KOPT-K1 (cell line): Measurements from ENCODE around the gene PLEKHM3.

Experiments
- H3K27ac ChIP-seq: fragments of 200-600 bp; sonication (generic); 2 replicates; pipeline ENCODE4 v1.5.1; 2016; ENCODE audit warnings: antibody characterized with exemption, mild to moderate bottlenecking, low read depth, low read length; ENCODE audit not compliant: poor library complexity, severe bottlenecking
- H3K36me3 ChIP-seq: fragments of 200-600 bp; sonication (generic); 2 replicates; pipeline ENCODE4 v1.5.1; 2017; ENCODE audit warnings: antibody characterized with exemption, mild to moderate bottlenecking, low read length, moderate library complexity; ENCODE audit not compliant: insufficient read depth
- H3K9me3 ChIP-seq: fragments of 200-600 bp; sonication (generic); 2 replicates; pipeline ENCODE4 v1.5.1; 2017; ENCODE audit warnings: antibody characterized with exemption, low read length, mild to moderate bottlenecking; ENCODE audit not compliant: insufficient read depth, poor library complexity, severe bottlenecking

PLEKHM3 gene

DNA sequence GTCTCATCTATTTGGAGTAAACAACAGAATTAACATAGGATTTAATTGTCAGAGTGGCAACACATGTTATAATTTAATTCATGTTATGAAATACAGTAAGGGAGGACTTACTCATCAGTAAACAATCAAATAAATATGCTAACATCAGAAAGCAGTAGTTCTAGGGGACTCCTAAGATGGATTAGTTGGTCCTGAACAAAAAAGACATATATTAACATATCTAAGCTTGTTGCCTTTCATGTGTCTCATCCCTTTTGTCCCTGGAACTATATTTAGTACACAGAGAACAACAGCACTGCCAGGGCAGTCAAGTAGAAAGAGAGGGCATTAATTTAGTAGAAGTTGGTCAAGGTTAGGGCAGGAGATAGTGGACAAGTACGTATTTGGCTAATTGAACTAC lies 137.8 kb downstream of the PLEKHM3 start:
- Histone ChIP-seq H3K36me3 (no peaks in the 10 kb centered on the region), H3K27ac (no peak overlapping the region), H3K9me3 (no peaks in the 10 kb centered on the region)

DNA sequence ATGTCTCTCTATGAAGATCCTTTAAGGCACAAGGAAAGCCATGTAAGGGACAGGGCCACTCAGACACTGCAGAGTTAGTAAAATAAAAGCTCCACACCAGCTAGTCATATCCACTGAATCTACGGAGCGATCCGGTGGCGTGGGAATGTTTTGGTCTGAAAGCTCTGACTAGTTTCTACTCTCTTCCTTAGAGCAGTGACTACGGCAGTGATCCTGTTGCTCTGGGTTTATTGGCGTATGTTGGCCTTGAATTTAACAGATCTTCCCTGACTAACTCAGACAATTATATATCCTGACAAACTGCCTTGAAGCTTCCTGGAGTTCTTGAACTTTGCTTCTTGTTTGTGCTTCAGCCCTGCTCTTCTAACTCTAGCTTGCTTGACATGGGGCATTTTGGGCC lies 140.3 kb downstream of the PLEKHM3 start:
- Histone ChIP-seq H3K36me3 (no peaks in the 10 kb centered on the region), H3K9me3 (no peaks in the 10 kb centered on the region), H3K27ac (no peak overlapping the region)

DNA sequence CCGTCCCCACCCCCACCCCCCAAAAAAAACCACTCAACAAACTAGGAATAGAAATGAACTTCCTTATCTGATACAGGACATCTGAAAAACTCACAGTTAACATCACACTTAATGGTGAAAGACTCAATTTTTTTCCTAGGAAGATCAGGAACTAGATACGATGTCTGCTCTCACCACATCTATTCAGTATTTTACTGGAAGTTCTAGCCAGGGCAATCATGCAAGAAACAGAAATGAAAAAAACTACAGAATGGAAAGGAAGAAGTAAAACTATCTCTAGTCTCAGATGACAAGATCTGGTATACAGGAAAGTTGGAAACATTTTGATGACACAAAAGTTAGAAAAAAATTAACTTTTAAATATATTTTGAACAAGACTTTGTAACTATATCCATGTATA lies 141.2 kb downstream of the PLEKHM3 start:
- Histone ChIP-seq H3K36me3 (no peaks in the 10 kb centered on the region), H3K27ac (no peak overlapping the region), H3K9me3 (no peaks in the 10 kb centered on the region)

DNA sequence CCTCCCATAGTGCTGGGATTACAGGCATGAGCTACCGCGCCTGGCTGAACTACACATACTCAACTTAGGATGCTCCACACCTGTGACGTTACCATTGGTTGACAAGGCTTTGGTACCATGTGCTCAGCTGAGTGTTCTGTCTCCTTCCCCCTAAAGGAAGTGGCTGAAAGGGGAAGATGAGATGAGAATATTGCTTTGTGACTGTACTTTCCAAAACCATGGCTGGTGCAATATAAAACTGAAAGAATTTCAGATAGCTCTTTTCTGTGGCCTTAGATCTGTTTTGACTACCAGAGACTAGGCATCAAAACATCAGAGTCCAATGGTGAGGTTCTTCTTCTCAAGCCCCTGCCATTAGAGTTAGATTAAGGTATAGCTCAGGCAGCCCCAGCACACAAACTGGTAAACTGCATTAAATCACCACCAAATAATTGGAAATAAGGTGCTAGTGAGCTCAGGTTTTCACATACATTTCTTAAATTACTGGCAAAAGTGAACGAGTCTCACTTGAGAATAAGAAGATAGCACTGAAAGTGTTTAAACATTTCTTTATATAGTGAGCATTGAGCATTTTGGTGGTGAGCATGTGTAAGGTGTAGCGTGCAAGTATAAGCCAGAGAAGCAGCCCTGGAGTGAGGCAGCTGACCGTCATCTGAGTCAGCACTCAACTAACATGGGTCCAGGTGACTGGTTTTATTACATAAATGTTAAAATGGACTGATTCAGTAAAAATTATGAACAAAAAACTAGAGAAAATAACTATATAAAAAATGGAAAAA lies 142.1 kb downstream of the PLEKHM3 start:
- Histone ChIP-seq H3K36me3 (no peaks in the 10 kb centered on the region), H3K9me3 (no peaks in the 10 kb centered on the region), H3K27ac (no peak overlapping the region)

DNA sequence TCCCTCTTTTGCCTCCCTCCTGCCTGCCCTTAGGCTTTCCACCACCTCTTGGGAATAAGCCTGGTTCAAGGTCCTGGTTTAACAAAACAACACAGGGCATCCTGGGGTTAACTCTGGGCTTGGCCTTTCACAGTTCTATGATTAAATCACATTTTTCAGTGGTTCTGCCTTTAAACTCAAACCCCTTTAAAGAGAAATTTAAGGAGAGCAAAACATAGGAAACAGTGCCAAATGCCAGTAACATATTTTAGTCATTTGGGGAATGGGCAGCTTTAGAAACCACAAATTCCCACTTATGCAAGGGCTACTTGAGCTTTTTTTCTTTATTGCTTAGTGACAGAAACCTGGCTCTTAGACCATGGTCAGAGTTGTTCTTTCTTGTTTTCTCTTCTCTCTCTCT lies 143.4 kb downstream of the PLEKHM3 start:
- H3K9me3 ChIP-seq: no peaks in the 10 kb centered on the region
- H3K27ac ChIP-seq: no peak overlapping the region
- H3K36me3 ChIP-seq: no peaks in the 10 kb centered on the region

DNA sequence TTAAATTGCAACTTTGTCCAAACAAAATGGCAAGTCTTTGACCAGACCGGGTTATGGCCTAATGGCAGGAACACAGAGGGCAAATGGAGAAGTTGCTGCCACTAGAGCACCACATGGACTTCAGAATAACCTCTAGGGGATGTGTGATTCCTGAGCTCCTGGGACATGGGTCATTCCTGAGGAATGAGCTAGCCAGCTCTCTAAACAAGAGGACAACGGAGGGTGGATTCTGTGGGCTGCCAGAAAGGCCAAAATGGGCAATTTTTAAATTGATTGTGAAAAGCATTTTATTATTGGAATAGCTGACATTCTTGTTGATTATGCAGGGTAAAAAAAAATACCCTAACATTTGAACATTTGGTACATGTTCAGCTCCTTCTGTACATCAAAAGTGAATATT lies 145.8 kb downstream of the PLEKHM3 start:
- H3K36me3 ChIP-seq: no peaks in the 10 kb centered on the region
- no peak overlapping the region for H3K27ac ChIP-seq
- H3K9me3 ChIP-seq: no peaks in the 10 kb centered on the region

DNA sequence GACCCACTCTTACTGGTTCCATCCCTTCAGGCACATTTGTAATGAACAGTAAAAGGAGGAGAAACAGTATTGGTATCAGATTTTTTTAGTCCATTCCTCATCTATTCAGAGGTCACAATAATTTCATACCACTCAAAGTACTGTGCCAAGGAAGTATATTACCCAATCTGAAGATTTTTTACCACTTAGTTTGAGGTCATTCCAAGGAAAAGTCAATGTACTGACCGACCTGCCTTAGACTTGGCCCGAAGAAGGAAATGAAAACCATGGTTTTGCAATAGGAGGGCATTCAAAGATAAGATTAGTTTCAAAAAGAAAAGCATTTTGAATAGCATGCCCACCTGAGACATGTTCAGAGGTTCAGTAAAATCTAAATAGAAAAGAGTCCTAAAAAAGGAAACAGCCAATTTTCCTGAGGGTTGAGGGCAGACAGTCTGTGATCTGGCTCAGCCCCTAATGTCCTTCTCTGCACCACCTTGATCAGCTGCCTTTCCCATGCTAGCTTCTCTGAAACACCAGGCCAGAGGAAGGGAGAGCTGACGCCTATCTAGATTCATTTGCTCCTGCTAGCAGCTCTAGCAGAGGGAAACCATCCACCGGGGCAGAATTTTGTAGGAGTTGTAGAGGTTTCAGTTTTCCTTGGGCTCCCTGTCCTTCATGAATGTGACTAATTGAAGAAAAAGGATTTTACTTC lies 148.3 kb downstream of the PLEKHM3 start:
- H3K9me3 ChIP-seq: no peaks in the 10 kb centered on the region
- H3K27ac ChIP-seq: no peak overlapping the region
- H3K36me3 ChIP-seq: no peaks in the 10 kb centered on the region

DNA sequence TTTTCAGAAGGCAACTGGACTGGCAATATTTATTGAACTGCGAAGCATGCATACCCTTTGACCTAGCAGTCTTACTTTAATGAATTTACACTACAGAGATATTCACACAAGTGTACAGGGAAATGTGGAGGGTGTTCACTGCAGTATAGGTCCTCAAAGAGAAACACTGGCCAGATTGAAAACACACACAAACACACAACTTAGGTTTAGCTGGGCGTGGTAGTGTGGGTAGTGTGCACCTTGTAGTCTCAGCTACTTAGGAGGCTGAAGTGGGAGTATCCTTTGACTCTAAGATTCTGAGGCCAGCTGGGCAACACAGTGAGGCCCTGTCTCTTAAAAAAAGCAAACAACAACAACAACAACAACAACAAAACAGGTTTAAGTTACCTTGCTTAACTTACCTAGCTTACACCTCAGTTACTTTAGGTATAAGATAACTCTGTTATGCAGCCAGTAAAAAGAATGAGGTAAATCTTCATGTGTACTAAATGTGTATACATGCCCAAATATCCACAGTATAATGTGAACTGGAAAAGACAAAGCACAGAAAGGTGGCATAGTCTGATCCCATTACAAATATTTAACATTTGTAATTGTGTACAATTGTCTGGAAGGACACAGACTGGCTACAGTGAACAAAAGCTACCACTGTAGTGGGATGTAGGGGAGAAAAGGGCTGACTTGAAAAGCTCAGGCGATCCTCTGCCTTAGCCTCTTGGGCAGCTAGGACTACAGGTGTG lies 149.7 kb downstream of the PLEKHM3 start:
- Histone ChIP-seq H3K36me3 (no peaks in the 10 kb centered on the region), H3K27ac (no peak overlapping the region), H3K9me3 (no peaks in the 10 kb centered on the region)

DNA sequence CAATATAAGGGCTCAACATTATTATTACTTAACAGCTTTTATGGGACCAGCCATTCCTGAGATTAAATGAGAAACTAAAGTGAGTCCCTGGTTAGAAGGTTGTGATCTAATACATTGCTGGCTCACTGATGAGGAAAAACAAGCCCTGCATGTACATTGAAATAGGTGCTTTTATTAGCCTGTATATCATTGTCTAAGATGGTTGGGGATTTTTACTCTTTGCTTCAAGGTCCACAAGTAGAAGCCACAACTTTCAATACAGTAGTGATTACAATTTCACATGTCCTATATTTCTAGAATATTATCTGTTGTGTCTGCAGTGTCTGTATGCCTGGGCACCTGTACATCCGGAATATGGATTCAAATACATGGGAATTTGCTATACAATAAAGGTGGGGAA lies 151.5 kb downstream of the PLEKHM3 start:
- Histone ChIP-seq H3K27ac (no peak overlapping the region), H3K9me3 (no peaks in the 10 kb centered on the region), H3K36me3 (no peaks in the 10 kb centered on the region)

DNA sequence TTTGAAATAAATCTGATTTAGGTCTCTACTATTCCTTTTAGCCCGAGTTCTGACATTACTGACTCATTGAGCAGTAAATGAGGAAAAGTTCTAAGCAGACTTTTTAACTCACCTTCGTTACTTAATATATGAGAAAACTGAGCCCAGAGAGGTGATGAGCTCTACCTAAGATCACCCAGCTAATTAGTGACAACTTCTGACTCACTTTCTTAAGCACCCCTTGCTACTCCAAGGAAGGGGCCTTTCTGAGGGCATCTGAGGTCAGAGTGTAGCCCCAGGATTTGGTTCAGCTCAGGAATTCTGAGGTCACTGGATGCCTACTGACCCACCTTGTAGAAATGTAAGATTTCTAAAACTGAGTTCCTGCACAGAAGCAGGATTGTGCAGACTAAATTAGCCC lies 153.4 kb downstream of the PLEKHM3 start:
- H3K36me3 ChIP-seq: no peaks in the 10 kb centered on the region
- H3K27ac ChIP-seq: no peak overlapping the region
- H3K9me3 ChIP-seq: no peaks in the 10 kb centered on the region

DNA sequence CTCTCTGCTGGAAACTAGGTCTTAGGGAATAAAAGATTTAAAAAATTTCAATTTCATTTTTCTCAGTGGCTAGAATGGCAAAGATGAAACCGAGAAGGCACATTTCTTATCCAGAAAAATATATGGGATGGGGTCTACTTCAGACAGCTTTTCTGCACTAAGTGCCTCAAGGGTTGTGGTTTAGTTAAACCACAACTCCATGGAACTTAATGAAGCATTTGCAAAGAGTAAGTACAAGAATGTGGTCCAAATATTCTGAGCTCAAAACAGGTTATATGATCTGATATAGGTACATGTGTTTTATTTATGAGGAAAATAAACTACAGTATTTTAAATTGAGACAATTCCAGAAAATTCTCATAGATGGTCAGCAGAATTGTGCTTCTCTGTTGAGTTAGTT lies 153.8 kb downstream of the PLEKHM3 start:
- no peaks in the 10 kb centered on the region for H3K36me3 ChIP-seq
- H3K27ac ChIP-seq: no peak overlapping the region
- H3K9me3 ChIP-seq: no peaks in the 10 kb centered on the region

DNA sequence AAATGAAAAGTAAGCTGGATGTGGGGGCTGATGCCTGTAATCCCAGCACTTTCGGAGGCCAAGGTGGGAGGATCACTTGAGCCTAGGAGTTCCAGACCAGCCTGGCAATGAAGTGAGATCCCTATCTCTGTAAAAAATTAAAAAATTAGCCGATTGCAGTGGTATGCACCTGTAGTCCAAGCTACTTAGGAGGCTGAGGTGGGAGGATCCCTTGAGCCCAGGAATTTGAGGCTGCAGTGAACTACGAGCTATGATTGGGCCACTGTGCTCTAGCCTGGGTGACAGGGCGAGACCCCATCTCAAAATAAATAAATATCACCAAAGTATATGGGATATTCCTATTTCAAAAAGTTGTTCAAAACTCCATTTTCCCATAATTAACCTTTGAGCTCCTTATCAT lies 154.5 kb downstream of the PLEKHM3 start:
- no peaks in the 10 kb centered on the region for H3K9me3 ChIP-seq
- no peaks in the 10 kb centered on the region for H3K36me3 ChIP-seq
- H3K27ac ChIP-seq: no peak overlapping the region

DNA sequence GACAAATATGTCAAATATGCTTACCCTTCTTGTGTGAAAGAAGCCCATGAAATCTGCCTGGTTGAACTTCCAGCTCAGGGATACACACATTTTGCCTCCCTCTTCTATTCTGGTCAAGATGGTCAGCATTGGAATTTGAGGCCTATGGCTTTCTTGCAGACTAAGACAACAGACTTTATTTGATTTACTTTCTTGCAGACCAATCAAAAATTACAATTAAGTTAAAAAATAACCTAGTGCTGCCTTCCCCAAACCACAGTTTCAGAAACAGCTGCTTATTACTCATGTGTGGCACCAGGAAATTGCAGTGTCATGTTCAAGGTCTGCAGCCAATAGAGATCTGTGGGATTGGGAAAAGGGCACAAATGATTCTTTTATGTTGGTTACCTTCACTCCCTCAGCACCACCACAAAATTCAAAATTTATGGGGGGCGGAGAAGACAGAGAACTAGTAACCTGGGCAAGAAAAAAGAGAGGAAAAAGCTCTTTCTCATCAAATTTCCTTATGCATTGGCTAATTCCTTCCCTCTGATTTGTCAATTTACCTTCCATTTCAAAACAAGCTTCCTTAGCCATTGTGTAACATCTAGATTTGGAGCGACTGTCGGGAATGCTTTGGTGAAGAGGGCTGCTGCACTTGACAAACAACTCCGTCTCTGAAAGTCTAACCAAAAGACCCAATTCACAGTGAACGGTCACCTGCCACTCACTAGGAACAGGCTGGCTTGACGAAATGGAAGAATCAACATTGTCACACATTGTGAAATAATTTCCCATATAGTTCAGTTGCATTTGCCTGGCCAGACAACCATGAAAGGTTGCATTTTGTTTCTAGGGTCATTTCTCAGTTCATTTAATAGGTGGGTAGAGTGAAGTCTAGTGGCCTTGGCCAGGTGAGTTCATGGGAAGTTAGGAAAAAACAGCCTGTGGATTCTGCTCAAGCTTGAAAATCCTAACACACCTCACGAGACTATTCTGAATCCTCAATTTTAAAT lies 155.2 kb downstream of the PLEKHM3 start:
- Histone ChIP-seq H3K27ac (no peak overlapping the region), H3K9me3 (no peaks in the 10 kb centered on the region), H3K36me3 (no peaks in the 10 kb centered on the region)

DNA sequence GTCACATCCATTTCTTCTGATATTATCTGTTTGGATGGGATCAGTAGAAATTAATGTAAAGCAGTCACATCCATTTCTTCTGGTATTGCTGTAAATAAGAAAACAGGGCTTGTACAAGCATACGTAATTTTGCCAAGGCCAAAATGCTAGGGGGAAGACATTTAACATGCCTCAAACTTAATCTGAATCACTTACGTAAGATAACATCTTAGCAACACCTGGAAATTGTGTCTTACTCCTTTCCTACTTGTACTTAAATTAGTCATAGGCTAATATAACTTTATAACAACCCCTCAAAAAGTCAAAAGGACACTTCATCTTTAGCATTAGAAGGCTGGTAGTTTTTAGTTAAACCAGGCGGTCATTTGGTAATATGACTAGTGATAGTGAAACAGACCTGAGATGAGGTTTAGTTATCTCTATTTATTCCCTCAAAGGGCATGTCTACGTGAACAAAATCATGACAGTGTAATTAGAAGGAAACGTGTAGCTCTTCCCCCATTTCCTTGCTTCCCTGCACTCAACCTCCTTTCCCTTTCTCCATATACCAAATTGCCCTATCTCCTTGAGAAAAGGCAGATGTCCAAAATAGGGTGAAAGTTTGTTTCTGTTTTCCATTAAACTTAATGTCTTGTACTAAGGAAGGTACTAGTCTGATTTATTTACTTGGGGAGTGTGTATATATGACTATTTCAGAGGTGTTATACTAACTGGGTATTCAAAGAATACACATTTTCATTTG lies 156.3 kb downstream of the PLEKHM3 start:
- Histone ChIP-seq H3K27ac (no peak overlapping the region), H3K36me3 (no peaks in the 10 kb centered on the region), H3K9me3 (no peaks in the 10 kb centered on the region)
